ENCODE results near the gene IL10.

- TF ChIP-seq CTCF (optimal IDR thresholded peaks at IDR 0.05 in 1 of 3, IDR thresholded peaks at IDR 0.05 in 1 of 3, conservative IDR thresholded peaks at IDR 0.05 in 1 of 3; ENCODE audit: extremely low read depth in 1 of 3, insufficient read depth in 2 of 3, low read length in 3 of 3), result no peak
- no peak for TF ChIP-seq EZH2 (IDR thresholded peaks at IDR 0.05; ENCODE audit: low read length)
Measured at GRCh38 chr1:206729050-206729449, 43.2 kb downstream of the IL10 start.

Measured in keratinocyte (primary cell).